CD14-positive monocyte (primary cell): ENCODE results near the gene MRGPRG. TPM values are rescaled to one million over a fixed set of nuclear protein-coding genes. Genes with fewer than 3 reads are reported as not detected.

Experiments used
- DNase-seq, 3 donors: peaks; one replicate each; pipeline ENCODE4 v3.0.0-alpha.2; 2011 to 2022
- H2AFZ ChIP-seq: 2 replicates; pipeline ENCODE4 v1.6.0; 2012; ENCODE audit warnings: mild to moderate bottlenecking, low read depth, low read length, inconsistent platforms; ENCODE audit not compliant: insufficient read depth, poor library complexity, severe bottlenecking
- H3K27ac ChIP-seq, 2 donors: 1 replicate in 1 of 2; 2 replicates in 1 of 2; pipeline ENCODE4 v1.5.1; 2012 to 2013; ENCODE audit warnings: low read length in 2 of 2, control low read depth in 1 of 2, inconsistent platforms in 1 of 2, low read depth in 1 of 2, mild to moderate bottlenecking in 1 of 2
- H3K27me3 ChIP-seq, 2 donors: one replicate each; pipeline versions ENCODE4 v1.6.0 to v1.6.1; 2011 to 2013; ENCODE audit warnings: low read length in 2 of 2; ENCODE audit not compliant: control insufficient read depth in 2 of 2, insufficient read depth in 2 of 2
- H3K36me3 ChIP-seq, 2 donors: replicated peaks in 1 of 2; 1 replicate in 1 of 2; 2 replicates in 1 of 2; pipeline versions ENCODE4 v1.5.1 to v1.6.1; 2012 to 2013; ENCODE audit warnings: low read length in 2 of 2, control low read depth in 1 of 2, inconsistent platforms in 1 of 2, mild to moderate bottlenecking in 1 of 2; ENCODE audit not compliant: insufficient read depth in 2 of 2, control insufficient read depth in 1 of 2
- H3K4me1 ChIP-seq, 2 donors: 1 replicate in 1 of 2; 2 replicates in 1 of 2; pipeline versions ENCODE4 v1.5.1 to v1.6.1; 2012 to 2013; ENCODE audit warnings: low read length in 2 of 2, control low read depth in 1 of 2, inconsistent platforms in 1 of 2, mild to moderate bottlenecking in 1 of 2, moderate library complexity in 1 of 2; ENCODE audit not compliant: insufficient read depth in 2 of 2, control insufficient read depth in 1 of 2
- H3K4me2 ChIP-seq: replicated peaks from 2 replicates; pipeline ENCODE3; 2012; ENCODE audit warnings: low read length, moderate library complexity, mild to moderate bottlenecking; ENCODE audit not compliant: poor library complexity, severe bottlenecking; ENCODE audit errors: extremely low read depth
- H3K4me3 ChIP-seq, 3 experiments: fragments of 200-600 bp in 1 of 3; sonication (generic) in 1 of 3; replicated peaks in 1 of 3; 1 replicate in 2 of 3; 2 replicates in 1 of 3; pipeline ENCODE4 v1.5.1; 2011 to 2013; ENCODE audit warnings: low read length in 3 of 3, mild to moderate bottlenecking in 3 of 3, control low read depth in 2 of 3, low read depth in 2 of 3, inconsistent platforms in 1 of 3, moderate library complexity in 1 of 3
- H3K79me2 ChIP-seq: 2 replicates; pipeline ENCODE4 v1.6.0; 2012; ENCODE audit warnings: mild to moderate bottlenecking, control low read depth, inconsistent platforms, low read length, moderate library complexity; ENCODE audit not compliant: insufficient read depth
- H3K9ac ChIP-seq: 2 replicates; pipeline ENCODE4 v1.6.0; 2017; ENCODE audit warnings: low read length, mild to moderate bottlenecking; ENCODE audit not compliant: insufficient read depth, poor library complexity, severe bottlenecking
- H3K9me3 ChIP-seq, 2 donors: replicated peaks in 1 of 2; 1 replicate in 1 of 2; 2 replicates in 1 of 2; pipeline versions ENCODE4 v1.5.1 to v1.6.1; 2012 to 2013; ENCODE audit warnings: low read length in 2 of 2, control low read depth in 1 of 2; ENCODE audit not compliant: control insufficient read depth in 1 of 2, insufficient read depth in 1 of 2
- H4K20me1 ChIP-seq: 2 replicates; pipeline ENCODE4 v1.6.0; 2012; ENCODE audit warnings: mild to moderate bottlenecking, low read length, control low read depth, moderate library complexity; ENCODE audit not compliant: insufficient read depth
- H3K27ac Mint-ChIP-seq, 7 donors: one replicate each; pipeline ENCODE4 v1.8.0; 2020; ENCODE audit warnings: mild to moderate bottlenecking in 7 of 7, mixed read lengths in 7 of 7, moderate library complexity in 6 of 7, inconsistent platforms in 2 of 7
- H3K27me3 Mint-ChIP-seq, 3 donors: one replicate each; pipeline ENCODE4 v1.8.0; 2021 to 2022; ENCODE audit warnings: low read depth in 3 of 3, mild to moderate bottlenecking in 3 of 3, mixed read lengths in 3 of 3, moderate library complexity in 3 of 3, inconsistent platforms in 1 of 3
- H3K36me3 Mint-ChIP-seq, 2 donors: one replicate each; pipeline ENCODE4 v1.8.0; 2020; ENCODE audit warnings: mixed read lengths in 2 of 2, inconsistent platforms in 1 of 2, mild to moderate bottlenecking in 1 of 2
- H3K4me1 Mint-ChIP-seq: one replicate; pipeline ENCODE4 v1.8.0; 2020; ENCODE audit warnings: mild to moderate bottlenecking, mixed read lengths
- H3K4me3 Mint-ChIP-seq, 2 donors: one replicate each; pipeline ENCODE4 v1.8.0; 2020; ENCODE audit warnings: mild to moderate bottlenecking in 2 of 2, mixed read lengths in 2 of 2, moderate library complexity in 1 of 2
- H3K9me3 Mint-ChIP-seq, 7 donors: one replicate each; pipeline ENCODE4 v1.8.0; 2020 to 2022; ENCODE audit warnings: mixed read lengths in 7 of 7, mild to moderate bottlenecking in 6 of 7, moderate library complexity in 6 of 7, inconsistent platforms in 2 of 7
- WGBS: methylation state at CpG from one replicate; pipeline ENCODE4 v1.1.5; 2013; ENCODE audit warnings: missing lambda C conversion rate; ENCODE audit not compliant: insufficient coverage; 5-methylcytosine and 5-hydroxymethylcytosine counted together
- intact Hi-C, 2 donors: fragments of 100-400 bp; cut with micrococcal nuclease; formaldehyde crosslinking; loops; one replicate each; pipeline versions ENCODE4 v1.15.0 to v1.15.1; 2023
- polyA plus RNA-seq, 3 donors: library from polyadenylated mRNA; depleted of rRNA in 1 of 3; unstranded in 2 of 3; stranded (reverse) in 1 of 3; fragments of 300-500 nt in 2 of 3; fragments of >200 nt in 1 of 3; fragmentation: Illumina TruSeq in 2 of 3; gene quantifications; 1 replicate in 2 of 3; 2 replicates in 1 of 3; pipeline ENCODE4 v1.2.3, GENCODE V29; 2012 to 2021
- TF ChIP-seq, protein P1 (sequence below): fragments of 200-600 bp; IDR thresholded peaks from one replicate; pipeline ENCODE4 v1.8.0; 2022; ENCODE audit warnings: antibody characterized with exemption, mild to moderate bottlenecking

MRGPRG gene
- polyA plus RNA-seq, 3 donors = not detected

DNA sequence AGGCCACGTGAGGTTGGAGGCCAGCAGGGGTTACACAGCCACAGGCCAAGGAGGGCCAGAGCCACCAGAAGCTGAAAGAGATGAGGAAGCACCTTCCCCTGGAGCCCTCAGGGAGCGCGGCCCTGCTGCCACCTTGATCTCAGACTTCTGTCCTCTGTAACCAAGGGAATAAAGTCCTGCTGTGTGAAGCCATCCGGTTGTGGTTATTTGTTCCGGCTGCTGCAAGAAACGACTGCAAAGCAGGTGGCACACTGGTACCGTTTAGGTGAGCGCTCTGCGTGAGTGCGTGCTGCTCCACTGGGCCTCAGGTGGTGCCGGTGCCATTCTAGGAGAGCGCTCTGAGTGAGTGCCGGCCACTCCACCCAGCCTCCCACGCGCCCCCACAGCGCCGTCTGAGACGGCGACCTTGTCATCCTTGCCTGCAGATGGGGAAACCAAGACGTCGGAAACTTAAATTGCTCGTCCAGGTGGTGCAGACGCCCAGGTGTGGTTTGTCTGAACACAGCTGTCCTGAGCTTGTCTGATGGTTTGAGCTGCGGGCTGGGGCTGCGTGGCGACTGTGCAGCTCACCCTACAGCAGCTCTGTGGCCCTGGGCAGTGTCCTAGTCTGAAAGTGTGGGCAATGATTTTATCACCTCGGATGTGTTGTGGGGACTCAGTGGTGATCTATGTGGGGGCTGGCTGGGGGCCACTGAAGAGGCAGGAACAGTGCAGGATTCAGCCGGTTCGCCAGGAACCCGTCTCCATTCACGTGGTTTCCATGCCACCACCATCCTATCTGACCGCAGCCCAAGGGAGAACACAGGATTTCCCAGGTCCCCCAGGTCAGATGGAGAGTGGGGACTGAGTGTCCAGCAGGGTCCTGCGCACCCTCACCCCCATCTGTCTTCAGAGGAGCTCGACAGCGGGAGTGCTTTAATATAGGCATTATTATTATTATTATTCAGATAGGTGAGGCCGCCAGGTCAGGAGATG lies 4.6 kb upstream of the MRGPRG start:
- no peaks in the 10 kb centered on the region for H3K36me3 ChIP-seq
- H3K79me2 ChIP-seq = no peaks in the 10 kb centered on the region
- H2AFZ ChIP-seq = no peak overlapping the region
- Mint-ChIP-seq H3K4me3 (peak overlapping the region in 1 of 2 donors; percentile 26), H3K4me1 (peaks cover 17% of the 10 kb centered on the region), H3K27me3 (peaks cover 22 to 36% (median 25%) of the 10 kb centered on the region in 3 donors), H3K36me3 (no peaks in the 10 kb centered on the region), H3K9me3 (no peaks in the 10 kb centered on the region), H3K27ac (no peak overlapping the region)
- H3K4me1 ChIP-seq = peaks cover 24 to 25% of the 10 kb centered on the region in 2 donors
- intact Hi-C loops = no loop called here
- DNase-seq = no peak
- TF ChIP-seq, protein P1, sequence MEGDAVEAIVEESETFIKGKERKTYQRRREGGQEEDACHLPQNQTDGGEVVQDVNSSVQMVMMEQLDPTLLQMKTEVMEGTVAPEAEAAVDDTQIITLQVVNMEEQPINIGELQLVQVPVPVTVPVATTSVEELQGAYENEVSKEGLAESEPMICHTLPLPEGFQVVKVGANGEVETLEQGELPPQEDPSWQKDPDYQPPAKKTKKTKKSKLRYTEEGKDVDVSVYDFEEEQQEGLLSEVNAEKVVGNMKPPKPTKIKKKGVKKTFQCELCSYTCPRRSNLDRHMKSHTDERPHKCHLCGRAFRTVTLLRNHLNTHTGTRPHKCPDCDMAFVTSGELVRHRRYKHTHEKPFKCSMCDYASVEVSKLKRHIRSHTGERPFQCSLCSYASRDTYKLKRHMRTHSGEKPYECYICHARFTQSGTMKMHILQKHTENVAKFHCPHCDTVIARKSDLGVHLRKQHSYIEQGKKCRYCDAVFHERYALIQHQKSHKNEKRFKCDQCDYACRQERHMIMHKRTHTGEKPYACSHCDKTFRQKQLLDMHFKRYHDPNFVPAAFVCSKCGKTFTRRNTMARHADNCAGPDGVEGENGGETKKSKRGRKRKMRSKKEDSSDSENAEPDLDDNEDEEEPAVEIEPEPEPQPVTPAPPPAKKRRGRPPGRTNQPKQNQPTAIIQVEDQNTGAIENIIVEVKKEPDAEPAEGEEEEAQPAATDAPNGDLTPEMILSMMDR = no peak
- no peak overlapping the region for H3K4me2 ChIP-seq
- no peaks in the 10 kb centered on the region for H4K20me1 ChIP-seq
- no peak overlapping the region for H3K9ac ChIP-seq
- H3K27ac ChIP-seq = no peak overlapping the region
- no peak overlapping the region for H3K4me3 ChIP-seq
- H3K9me3 ChIP-seq = no peaks in the 10 kb centered on the region
- peaks cover 0 to 3% of the 10 kb centered on the region in 2 donors for H3K27me3 ChIP-seq
- WGBS = 54% methylated on average over 28 of the region's 36 CpGs

GRCh38 chr11:3222003-3222855 lies 3.6 kb upstream of the MRGPRG start:
- TF ChIP-seq, protein P1 = no peak
- peaks cover 0 to 3% of the 10 kb centered on the region in 2 donors for H3K27me3 ChIP-seq
- intact Hi-C loops = no loop called here
- H3K4me1 ChIP-seq = peaks cover 16% of the 10 kb centered on the region in 2 donors
- H3K4me2 ChIP-seq = no peak overlapping the region
- H3K9ac ChIP-seq = no peak overlapping the region
- Mint-ChIP-seq H3K4me1 (peaks cover 16% of the 10 kb centered on the region), H3K27ac (no peak overlapping the region), H3K4me3 (no peak overlapping the region), H3K36me3 (no peaks in the 10 kb centered on the region), H3K9me3 (no peaks in the 10 kb centered on the region), H3K27me3 (peaks cover 24 to 40% (median 25%) of the 10 kb centered on the region in 3 donors)
- no peak overlapping the region for H3K27ac ChIP-seq
- no peaks in the 10 kb centered on the region for H3K36me3 ChIP-seq
- no peak for DNase-seq
- H4K20me1 ChIP-seq = no peaks in the 10 kb centered on the region
- WGBS = 92% methylated on average over 33 of the region's 37 CpGs
- H3K79me2 ChIP-seq = no peaks in the 10 kb centered on the region
- H3K4me3 ChIP-seq = no peak overlapping the region
- no peaks in the 10 kb centered on the region for H3K9me3 ChIP-seq
- H2AFZ ChIP-seq = no peak overlapping the region
